ENCODE measurements around the gene CISH.

DNA sequence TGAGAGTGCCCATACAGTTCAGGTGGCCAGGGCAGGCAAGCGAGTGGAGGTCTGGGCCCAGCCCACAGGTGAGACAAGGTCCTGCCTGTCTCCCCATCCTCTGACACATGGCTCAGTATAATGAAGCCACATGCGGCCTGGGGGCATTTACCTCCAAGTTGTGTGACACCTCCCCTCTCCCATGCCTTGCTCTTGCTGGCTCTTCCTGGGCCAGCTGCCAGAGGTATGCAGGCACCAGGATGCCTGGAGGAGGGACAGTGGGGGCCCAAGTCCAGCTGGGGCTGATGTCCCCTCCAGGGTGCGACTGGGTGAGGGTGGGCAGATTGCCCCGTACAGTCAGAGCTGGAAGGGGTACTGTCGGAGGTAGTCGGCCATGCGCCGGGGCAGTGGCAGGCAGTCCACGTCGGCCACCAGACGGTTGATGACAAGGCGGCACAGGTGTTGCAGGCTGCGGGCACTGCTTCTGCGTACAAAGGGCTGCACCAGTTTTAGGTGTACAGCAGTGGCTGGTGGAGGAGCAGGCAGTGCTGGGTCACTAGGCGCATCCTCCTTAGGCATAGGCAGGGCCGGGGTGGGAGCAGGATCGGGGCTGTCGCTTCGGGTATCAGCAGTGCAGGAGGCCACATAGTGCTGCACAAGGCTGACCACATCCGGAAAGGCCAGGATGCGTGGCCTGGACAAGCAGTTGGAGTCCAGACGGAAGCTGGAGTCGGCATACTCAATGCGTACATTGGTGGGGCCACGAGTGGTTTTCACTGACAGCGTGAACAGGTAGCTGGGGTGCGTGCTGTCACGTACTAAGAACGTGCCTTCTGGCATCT lies 4.1 kb downstream of the CISH start:
- TF ChIP-seq, protein P1, sequence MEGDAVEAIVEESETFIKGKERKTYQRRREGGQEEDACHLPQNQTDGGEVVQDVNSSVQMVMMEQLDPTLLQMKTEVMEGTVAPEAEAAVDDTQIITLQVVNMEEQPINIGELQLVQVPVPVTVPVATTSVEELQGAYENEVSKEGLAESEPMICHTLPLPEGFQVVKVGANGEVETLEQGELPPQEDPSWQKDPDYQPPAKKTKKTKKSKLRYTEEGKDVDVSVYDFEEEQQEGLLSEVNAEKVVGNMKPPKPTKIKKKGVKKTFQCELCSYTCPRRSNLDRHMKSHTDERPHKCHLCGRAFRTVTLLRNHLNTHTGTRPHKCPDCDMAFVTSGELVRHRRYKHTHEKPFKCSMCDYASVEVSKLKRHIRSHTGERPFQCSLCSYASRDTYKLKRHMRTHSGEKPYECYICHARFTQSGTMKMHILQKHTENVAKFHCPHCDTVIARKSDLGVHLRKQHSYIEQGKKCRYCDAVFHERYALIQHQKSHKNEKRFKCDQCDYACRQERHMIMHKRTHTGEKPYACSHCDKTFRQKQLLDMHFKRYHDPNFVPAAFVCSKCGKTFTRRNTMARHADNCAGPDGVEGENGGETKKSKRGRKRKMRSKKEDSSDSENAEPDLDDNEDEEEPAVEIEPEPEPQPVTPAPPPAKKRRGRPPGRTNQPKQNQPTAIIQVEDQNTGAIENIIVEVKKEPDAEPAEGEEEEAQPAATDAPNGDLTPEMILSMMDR (conservative IDR thresholded peaks at IDR 0.05; ENCODE audit: low read length): no peak
- no peak for TF ChIP-seq EZH2phosphoT487 (IDR thresholded peaks at IDR 0.05; ENCODE audit: borderline replicate concordance)
